ENCODE measurements around the gene EPB41L5.

GRCh38 chr2:120219766-120220165, 206.9 kb downstream of the EPB41L5 start:
- TF ChIP-seq CTCF (IDR thresholded peaks at IDR 0.05; ENCODE audit: poor library complexity) (no peak), EZH2 (IDR thresholded peaks at IDR 0.05; ENCODE audit: borderline replicate concordance) (no peak)

Measured in hepatocyte (in vitro differentiated cells).